ENCODE measurements around the gene VDAC1. TPM values are rescaled to one million over a fixed set of nuclear protein-coding genes. Genes with fewer than 3 reads are reported as not detected.
A peak's percentile ranks its signal among the peaks of the same experiment; 100 is the strongest.
"Not testable (repeated sequence)": the region's sequence is repeated elsewhere in the genome, so short reads cannot be mapped to it uniquely, and the experiment has no call there.

Gene VDAC1
- polyA plus RNA-seq, 1 donor = 255 TPM

DNA sequence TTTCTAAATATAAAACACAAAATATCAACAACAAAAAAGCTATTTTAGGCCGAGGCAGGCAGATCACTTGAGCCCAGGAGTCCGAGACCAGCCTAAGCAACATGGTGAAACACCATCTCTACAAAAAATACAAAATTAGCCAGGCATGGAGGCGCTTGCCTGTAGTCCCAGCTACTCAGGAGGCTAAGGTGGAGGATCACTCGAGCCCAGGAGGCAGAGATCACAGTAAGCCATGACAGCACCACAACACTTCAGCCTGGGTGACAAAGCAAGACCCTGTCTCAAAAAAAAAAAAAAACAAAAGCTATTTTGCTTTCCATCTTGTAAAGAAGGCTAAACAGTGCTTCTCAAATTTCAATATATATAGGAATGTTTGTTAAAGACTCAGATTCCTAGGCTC, 47.7 kb downstream of the VDAC1 start:
- H3K36me3 ChIP-seq (ENCODE audit: control insufficient read depth, insufficient read depth, low read length) = peaks cover 25% of the 10 kb centered on the region
- DNase-seq = no peak
- H3K27ac ChIP-seq (ENCODE audit: low read length) = no peak overlapping the region
- no CpG with 5 or more reads among the region's 4 CpGs for WGBS (ENCODE audit: insufficient coverage, low lambda C conversion rate)
- H3K27me3 ChIP-seq (ENCODE audit: control insufficient read depth, insufficient read depth, low read length) = no peaks in the 10 kb centered on the region
- H3K4me3 ChIP-seq (ENCODE audit: low read length) = no peak overlapping the region
- no peaks in the 10 kb centered on the region for H3K9me3 ChIP-seq (ENCODE audit: control insufficient read depth, low read depth, low read length)
- no peaks in the 10 kb centered on the region for H3K4me1 ChIP-seq (ENCODE audit: control insufficient read depth, insufficient read depth, low read length)

DNA sequence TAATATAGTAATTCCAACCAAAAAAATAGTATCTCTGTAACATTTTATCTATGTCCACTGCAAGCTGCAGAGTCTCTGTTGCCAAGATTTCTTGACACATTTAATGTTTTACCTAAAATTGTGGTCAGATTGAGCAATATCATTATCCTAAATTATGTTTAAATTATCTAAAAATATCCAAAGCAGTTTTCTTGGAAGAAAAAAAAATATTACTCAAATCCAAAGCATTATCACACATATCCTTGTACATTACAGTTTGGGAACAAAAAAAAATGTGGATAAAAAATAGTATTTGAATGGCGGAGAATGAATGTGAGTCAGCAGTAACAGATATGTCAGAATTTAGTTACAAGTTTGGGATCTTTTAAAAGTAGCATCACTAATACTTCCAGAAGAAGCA, 48.6 kb downstream of the VDAC1 start:
- WGBS (ENCODE audit: insufficient coverage, low lambda C conversion rate) = 100% methylated on average over 1 of the region's 1 CpG
- H3K27me3 ChIP-seq (ENCODE audit: control insufficient read depth, insufficient read depth, low read length); H3K27ac ChIP-seq (ENCODE audit: low read length); H3K9me3 ChIP-seq (ENCODE audit: control insufficient read depth, low read depth, low read length); H3K4me1 ChIP-seq (ENCODE audit: control insufficient read depth, insufficient read depth, low read length); H3K4me3 ChIP-seq (ENCODE audit: low read length); DNase-seq: not testable (repeated sequence)
- H3K36me3 ChIP-seq (ENCODE audit: control insufficient read depth, insufficient read depth, low read length) = peaks cover 25% of the 10 kb centered on the region

DNA sequence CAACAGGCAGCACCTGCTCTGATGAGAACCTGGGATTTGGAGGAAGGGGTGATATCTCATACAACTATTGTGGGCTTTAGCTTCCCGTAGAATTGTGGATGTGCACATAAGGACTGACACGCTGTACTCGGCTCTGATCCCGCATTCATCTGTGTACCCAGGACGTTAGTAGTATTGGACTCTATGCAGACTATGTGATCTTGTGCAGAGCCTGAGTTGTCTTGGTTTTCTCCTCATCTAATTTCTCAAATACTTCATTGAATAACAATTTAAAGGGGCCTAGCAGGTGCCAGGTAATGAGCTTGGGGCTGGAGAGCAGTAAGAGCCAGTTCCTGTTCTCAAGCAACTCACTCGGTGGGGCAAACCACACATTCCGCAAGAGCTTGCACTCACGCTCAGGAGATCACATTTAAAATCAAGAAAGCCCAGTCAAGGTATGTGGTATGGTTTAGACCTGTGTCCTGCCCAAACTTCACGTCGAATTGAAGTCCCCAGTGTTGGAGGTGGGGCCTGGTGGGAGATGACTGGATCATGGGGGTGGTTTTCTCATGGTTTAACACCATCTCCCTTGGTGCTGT, 51.1 kb downstream of the VDAC1 start:
- WGBS (ENCODE audit: insufficient coverage, low lambda C conversion rate) = no CpG with 5 or more reads among the region's 10 CpGs
- no peaks in the 10 kb centered on the region for H3K27me3 ChIP-seq (ENCODE audit: control insufficient read depth, insufficient read depth, low read length)
- no peak overlapping the region for H3K27ac ChIP-seq (ENCODE audit: low read length)
- no peak overlapping the region for H3K4me3 ChIP-seq (ENCODE audit: low read length)
- no peaks in the 10 kb centered on the region for H3K9me3 ChIP-seq (ENCODE audit: control insufficient read depth, low read depth, low read length)
- no peak for DNase-seq
- peaks cover 21% of the 10 kb centered on the region for H3K36me3 ChIP-seq (ENCODE audit: control insufficient read depth, insufficient read depth, low read length)
- H3K4me1 ChIP-seq (ENCODE audit: control insufficient read depth, insufficient read depth, low read length) = no peaks in the 10 kb centered on the region

DNA sequence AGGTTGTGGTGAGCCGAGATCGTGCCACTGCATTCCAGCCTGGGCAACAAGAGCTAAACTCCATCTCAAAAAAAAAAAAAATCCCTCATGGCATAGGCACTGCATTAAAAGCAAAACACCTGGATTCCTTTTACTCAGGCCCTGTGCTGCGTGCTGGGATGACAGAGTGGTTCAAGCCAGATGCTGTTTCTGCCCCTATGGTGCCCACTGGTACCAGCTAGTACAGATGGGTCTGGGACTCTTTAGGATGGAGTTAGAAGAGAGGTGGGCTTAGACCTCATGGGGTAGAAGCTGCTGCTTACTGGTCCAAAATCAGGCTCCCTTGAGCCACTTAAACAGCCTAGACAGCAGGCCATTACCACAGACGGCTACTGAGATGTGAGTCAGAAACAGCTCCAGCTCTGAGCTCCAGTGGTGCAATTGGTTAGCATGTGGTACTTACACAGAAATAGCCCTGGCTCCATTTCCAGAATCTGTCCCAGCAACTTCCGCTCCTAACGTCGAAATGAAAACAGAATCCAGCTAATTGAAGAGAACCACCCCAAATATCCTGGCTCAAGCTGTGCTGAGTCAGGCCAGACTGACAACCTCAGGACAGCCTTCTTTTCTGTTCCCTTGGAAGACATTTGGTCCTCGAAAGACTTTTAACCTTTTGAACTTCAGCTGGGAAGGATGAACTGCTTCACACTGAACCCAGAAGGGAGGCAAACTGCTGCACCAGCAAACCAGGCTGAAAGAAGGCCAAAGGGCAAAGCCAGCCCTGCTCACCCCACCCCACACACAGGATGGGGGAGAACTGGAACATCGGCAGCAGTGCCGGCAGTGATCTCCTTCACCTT, 51.8 kb downstream of the VDAC1 start:
- WGBS (ENCODE audit: insufficient coverage, low lambda C conversion rate) = no CpG with 5 or more reads among the region's 10 CpGs
- H3K4me1 ChIP-seq (ENCODE audit: control insufficient read depth, insufficient read depth, low read length) = no peaks in the 10 kb centered on the region
- H3K4me3 ChIP-seq (ENCODE audit: low read length) = no peak overlapping the region
- H3K9me3 ChIP-seq (ENCODE audit: control insufficient read depth, low read depth, low read length) = no peaks in the 10 kb centered on the region
- no peaks in the 10 kb centered on the region for H3K27me3 ChIP-seq (ENCODE audit: control insufficient read depth, insufficient read depth, low read length)
- peak; percentile 32 to 53 for DNase-seq
- H3K36me3 ChIP-seq (ENCODE audit: control insufficient read depth, insufficient read depth, low read length) = peaks cover 19% of the 10 kb centered on the region
- no peak overlapping the region for H3K27ac ChIP-seq (ENCODE audit: low read length)

DNA sequence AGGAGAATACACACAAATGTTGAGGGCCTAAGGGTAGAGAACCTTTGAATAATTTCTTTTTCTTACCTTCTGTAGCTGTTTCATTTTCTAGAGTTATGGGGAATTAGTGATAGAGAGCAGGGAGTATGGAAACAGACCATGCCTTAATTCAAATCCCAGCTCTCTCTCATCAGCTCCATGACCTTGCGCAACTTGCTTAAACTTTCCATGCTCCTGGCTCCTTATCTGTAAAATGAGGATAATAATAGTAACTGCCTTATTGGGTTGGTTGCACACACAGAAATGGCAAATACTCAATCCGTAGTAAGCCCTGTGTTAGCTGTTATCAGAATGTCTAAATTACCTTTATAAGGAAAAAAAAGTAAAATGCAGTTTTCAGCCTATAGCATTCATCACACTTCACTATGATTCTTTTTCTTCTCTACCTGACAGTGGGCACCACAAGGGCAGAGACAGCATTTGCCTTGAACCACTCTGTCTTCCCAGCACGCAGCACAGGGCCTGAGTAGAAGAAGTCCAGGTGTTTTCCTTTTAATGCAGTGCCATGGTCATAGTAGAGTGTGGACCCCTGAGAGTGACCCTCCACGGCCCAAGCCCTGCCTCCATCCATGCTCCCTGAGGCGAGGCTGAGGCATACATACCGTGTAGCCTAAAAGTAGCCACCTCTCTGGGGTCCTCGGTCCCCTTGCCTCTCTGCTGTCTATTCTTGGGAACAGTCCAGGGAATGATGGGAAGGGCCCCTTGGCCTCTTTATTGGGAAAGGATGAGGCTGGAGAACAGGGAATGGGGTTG, 53.8 kb downstream of the VDAC1 start:
- no CpG with 5 or more reads among the region's 7 CpGs for WGBS (ENCODE audit: insufficient coverage, low lambda C conversion rate)
- H3K27me3 ChIP-seq (ENCODE audit: control insufficient read depth, insufficient read depth, low read length) = no peaks in the 10 kb centered on the region
- no peak for DNase-seq
- H3K27ac ChIP-seq (ENCODE audit: low read length) = no peak overlapping the region
- no peaks in the 10 kb centered on the region for H3K4me1 ChIP-seq (ENCODE audit: control insufficient read depth, insufficient read depth, low read length)
- H3K4me3 ChIP-seq (ENCODE audit: low read length) = no peak overlapping the region
- no peaks in the 10 kb centered on the region for H3K9me3 ChIP-seq (ENCODE audit: control insufficient read depth, low read depth, low read length)
- H3K36me3 ChIP-seq (ENCODE audit: control insufficient read depth, insufficient read depth, low read length) = peaks cover 12% of the 10 kb centered on the region

DNA sequence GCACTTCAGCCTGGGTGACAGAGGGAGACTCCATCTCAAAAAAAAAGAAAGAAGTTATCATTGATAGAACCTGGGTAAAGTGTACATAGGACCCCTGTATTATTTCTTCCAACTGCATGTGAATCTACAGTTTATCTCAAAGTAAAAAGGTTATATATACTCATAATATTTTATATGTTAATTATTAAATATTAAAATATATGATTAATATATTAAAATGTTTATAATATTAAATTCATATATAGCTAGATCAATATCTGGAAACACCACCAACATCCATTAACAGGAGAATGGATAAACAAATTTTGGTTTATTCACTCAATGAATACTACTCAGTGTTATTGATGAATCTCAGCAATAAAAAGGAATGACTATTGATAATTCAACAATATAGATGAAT, 56.1 kb downstream of the VDAC1 start:
- Histone ChIP-seq H3K9me3 (ENCODE audit: control insufficient read depth, low read depth, low read length) (no peaks in the 10 kb centered on the region), H3K4me3 (ENCODE audit: low read length) (no peak overlapping the region), H3K27ac (ENCODE audit: low read length) (no peak overlapping the region), H3K36me3 (ENCODE audit: control insufficient read depth, insufficient read depth, low read length) (no peaks in the 10 kb centered on the region), H3K27me3 (ENCODE audit: control insufficient read depth, insufficient read depth, low read length) (no peaks in the 10 kb centered on the region), H3K4me1 (ENCODE audit: control insufficient read depth, insufficient read depth, low read length) (peaks cover 3% of the 10 kb centered on the region)
- DNase-seq = no peak

DNA sequence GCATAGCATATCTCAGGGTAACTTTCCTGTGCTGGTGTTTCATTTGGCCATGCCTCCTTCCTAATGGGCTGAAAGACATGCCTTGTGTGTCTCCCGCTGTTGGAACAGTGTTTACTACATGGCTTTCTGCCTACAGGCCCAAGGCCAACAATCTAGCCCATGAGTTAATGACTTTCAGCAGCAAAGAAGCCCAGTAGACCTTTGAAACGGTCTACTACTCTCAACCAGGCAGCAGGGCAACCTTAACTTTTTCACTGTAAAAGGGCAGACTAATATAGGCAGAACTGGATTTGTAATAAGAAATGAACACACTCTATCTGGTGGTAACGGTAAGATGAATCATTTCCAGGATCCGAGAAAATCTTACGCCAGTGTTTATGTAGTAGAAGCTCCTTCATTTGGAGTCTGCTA, 57.3 kb downstream of the VDAC1 start:
- no CpG with 5 or more reads among the region's 5 CpGs for WGBS (ENCODE audit: insufficient coverage, low lambda C conversion rate)
- no peak for DNase-seq

DNA sequence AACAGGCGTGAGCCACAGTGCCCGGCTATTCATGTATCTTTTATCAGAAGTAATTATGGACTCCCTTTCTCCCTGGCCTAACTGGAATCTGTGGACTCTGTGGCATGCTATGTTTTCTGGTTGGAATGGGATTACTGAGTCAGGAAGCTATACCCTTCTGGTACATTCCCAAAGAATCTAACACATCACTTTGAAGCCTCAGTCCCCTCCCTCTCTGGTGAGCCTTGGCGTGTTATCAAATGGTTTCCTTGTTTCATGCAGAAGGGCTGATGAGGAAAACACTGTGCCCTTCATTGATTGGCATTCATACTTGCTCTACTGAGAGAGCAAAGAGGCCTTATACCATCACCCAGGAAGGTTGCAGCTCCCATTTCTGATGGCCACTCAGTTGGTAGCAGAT, 59.2 kb downstream of the VDAC1 start:
- H3K4me3 ChIP-seq (ENCODE audit: low read length) = no peak overlapping the region
- H3K27me3 ChIP-seq (ENCODE audit: control insufficient read depth, insufficient read depth, low read length) = no peaks in the 10 kb centered on the region
- WGBS (ENCODE audit: insufficient coverage, low lambda C conversion rate) = no CpG with 5 or more reads among the region's 3 CpGs
- peaks cover 3% of the 10 kb centered on the region for H3K4me1 ChIP-seq (ENCODE audit: control insufficient read depth, insufficient read depth, low read length)
- no peak overlapping the region for H3K27ac ChIP-seq (ENCODE audit: low read length)
- DNase-seq = no peak
- no peaks in the 10 kb centered on the region for H3K36me3 ChIP-seq (ENCODE audit: control insufficient read depth, insufficient read depth, low read length)
- no peaks in the 10 kb centered on the region for H3K9me3 ChIP-seq (ENCODE audit: control insufficient read depth, low read depth, low read length)

More for the DNA sequence above, 57.3 kb downstream of the VDAC1 start:
- Histone ChIP-seq H3K36me3 (ENCODE audit: control insufficient read depth, insufficient read depth, low read length) (no peaks in the 10 kb centered on the region), H3K27me3 (ENCODE audit: control insufficient read depth, insufficient read depth, low read length) (no peaks in the 10 kb centered on the region), H3K9me3 (ENCODE audit: control insufficient read depth, low read depth, low read length) (no peaks in the 10 kb centered on the region), H3K27ac (ENCODE audit: low read length) (no peak overlapping the region), H3K4me3 (ENCODE audit: low read length) (no peak overlapping the region), H3K4me1 (ENCODE audit: control insufficient read depth, insufficient read depth, low read length) (peaks cover 3% of the 10 kb centered on the region)

DNA sequence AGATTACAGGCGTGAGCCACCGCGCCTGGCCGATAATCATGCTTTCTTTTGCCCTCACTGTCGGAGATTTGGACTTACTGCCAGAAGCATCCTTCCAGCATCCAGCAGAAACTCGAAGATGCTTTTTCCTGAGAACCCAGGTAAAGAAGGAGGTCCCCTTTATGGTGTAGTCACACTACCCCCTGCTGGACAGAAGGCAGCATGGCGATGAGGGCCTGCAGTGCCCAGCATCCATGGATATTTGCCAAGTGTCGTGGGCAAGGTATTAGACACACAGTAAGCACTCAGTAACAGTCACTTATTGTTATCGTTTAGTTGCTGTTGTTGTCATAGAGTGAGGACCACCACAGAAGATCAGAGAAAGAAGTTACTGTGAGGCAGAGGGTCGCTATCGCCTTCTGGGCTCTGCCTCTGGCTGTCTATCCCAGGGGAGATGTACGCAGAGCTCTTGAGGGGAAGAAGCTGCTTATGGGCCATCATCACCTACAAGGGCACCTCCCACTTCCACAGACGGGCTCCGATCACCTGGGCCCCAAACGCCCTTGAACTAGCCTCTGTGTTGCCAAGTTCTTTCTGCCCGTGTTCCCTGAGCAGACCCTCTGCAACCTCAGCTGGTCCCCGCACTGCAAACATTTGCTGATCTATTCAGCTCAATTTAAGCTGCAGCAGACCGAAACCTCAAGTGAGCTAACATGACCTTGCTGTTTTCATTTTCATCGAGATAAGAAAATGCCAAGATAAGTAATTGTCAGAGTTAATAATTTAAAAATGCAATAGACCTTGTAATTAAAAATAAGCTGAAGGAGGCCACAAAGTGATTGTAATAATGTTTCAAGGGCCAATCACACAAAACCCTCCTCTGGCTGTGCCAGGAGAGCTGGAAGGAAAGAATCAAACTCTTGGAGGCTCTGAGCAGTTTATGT, 60.3 kb downstream of the VDAC1 start:
- H3K36me3 ChIP-seq (ENCODE audit: control insufficient read depth, insufficient read depth, low read length) = no peaks in the 10 kb centered on the region
- H3K27me3 ChIP-seq (ENCODE audit: control insufficient read depth, insufficient read depth, low read length) = no peaks in the 10 kb centered on the region
- no peak overlapping the region for H3K4me3 ChIP-seq (ENCODE audit: low read length)
- H3K9me3 ChIP-seq (ENCODE audit: control insufficient read depth, low read depth, low read length) = no peaks in the 10 kb centered on the region
- peak; percentile 51 to 53 for DNase-seq
- no CpG with 5 or more reads among the region's 19 CpGs for WGBS (ENCODE audit: insufficient coverage, low lambda C conversion rate)
- H3K27ac ChIP-seq (ENCODE audit: low read length) = no peak overlapping the region
- peaks cover 6% of the 10 kb centered on the region for H3K4me1 ChIP-seq (ENCODE audit: control insufficient read depth, insufficient read depth, low read length)

DNA sequence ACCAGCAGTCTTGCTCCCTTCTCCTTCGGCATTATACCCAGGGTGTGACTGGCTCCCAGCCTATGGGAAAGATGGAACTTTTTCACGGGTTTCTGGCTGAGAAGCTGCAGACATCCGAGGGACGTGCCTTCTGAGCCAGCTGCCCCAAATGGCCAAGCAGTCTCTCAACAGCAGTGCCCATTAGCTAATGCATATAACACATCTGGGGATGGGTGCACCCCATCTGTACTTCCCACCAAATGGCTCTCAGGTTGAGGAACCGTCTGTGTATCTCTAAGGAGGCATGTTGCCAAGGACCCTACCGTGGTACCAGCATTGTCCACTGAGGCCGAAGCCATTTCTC, 61.3 kb downstream of the VDAC1 start:
- DNase-seq = no peak
- Histone ChIP-seq H3K27ac (ENCODE audit: low read length) (no peak overlapping the region), H3K27me3 (ENCODE audit: control insufficient read depth, insufficient read depth, low read length) (no peaks in the 10 kb centered on the region), H3K9me3 (ENCODE audit: control insufficient read depth, low read depth, low read length) (no peaks in the 10 kb centered on the region), H3K36me3 (ENCODE audit: control insufficient read depth, insufficient read depth, low read length) (no peaks in the 10 kb centered on the region), H3K4me3 (ENCODE audit: low read length) (no peak overlapping the region), H3K4me1 (ENCODE audit: control insufficient read depth, insufficient read depth, low read length) (peaks cover 12% of the 10 kb centered on the region)
- no CpG with 5 or more reads among the region's 7 CpGs for WGBS (ENCODE audit: insufficient coverage, low lambda C conversion rate)

Data from large intestine (tissue), 3 donors.